Fibroblast of lung (primary cell): ENCODE results near the gene TEC. TPM values are rescaled to one million over a fixed set of nuclear protein-coding genes. Genes with fewer than 3 reads are reported as not detected.

Source experiments
- DNase-seq, 2 donors: peaks; one replicate each; pipeline versions ENCODE4 v3.0.0 to v3.0.0-alpha.2; 2010; ENCODE audit warnings: low read depth in 2 of 2
- H2AFZ ChIP-seq: 2 replicates; pipeline ENCODE4 v1.5.1; 2012; ENCODE audit warnings: low read length, control low read depth, inconsistent platforms
- H3K27ac ChIP-seq: 2 replicates; pipeline ENCODE4 v1.5.1; 2011; ENCODE audit warnings: low read length, control low read depth; ENCODE audit not compliant: insufficient read depth
- H3K27me3 ChIP-seq: 2 replicates; pipeline ENCODE4 v1.5.1; 2011; ENCODE audit warnings: mild to moderate bottlenecking, low read length; ENCODE audit not compliant: control insufficient read depth, insufficient read depth
- H3K36me3 ChIP-seq: 2 replicates; pipeline ENCODE4 v1.5.1; 2011; ENCODE audit warnings: low read length; ENCODE audit not compliant: control insufficient read depth, insufficient read depth
- H3K4me1 ChIP-seq: 2 replicates; pipeline ENCODE4 v1.5.1; 2011; ENCODE audit warnings: low read length; ENCODE audit not compliant: control insufficient read depth, insufficient read depth; ENCODE audit errors: extremely low read depth
- H3K4me2 ChIP-seq: 2 replicates; pipeline ENCODE4 v1.5.1; 2011; ENCODE audit warnings: low read length, control low read depth; ENCODE audit not compliant: insufficient read depth; ENCODE audit errors: extremely low read depth
- H3K4me3 ChIP-seq, 4 experiments: fragments of 200-600 bp in 1 of 4; sonication (generic) in 1 of 4; replicated peaks in 1 of 4; 2 replicates each; pipeline ENCODE4 v1.5.1; 2011 to 2016; ENCODE audit warnings: low read length in 4 of 4, low read depth in 3 of 4, mild to moderate bottlenecking in 3 of 4, control low read depth in 2 of 4, inconsistent platforms in 1 of 4, mixed read lengths in 1 of 4; ENCODE audit not compliant: insufficient read depth in 1 of 4; ENCODE audit errors: control extremely low read depth in 1 of 4
- H3K79me2 ChIP-seq: 2 replicates; pipeline ENCODE4 v1.5.1; 2012; ENCODE audit warnings: mild to moderate bottlenecking, low read length, inconsistent platforms; ENCODE audit not compliant: control insufficient read depth, insufficient read depth
- H3K9ac ChIP-seq: 2 replicates; pipeline ENCODE4 v1.5.1; 2011; ENCODE audit warnings: mild to moderate bottlenecking, low read length, control low read depth; ENCODE audit not compliant: insufficient read depth
- H3K9me3 ChIP-seq: 2 replicates; pipeline ENCODE4 v1.5.1; 2012; ENCODE audit warnings: low read depth, low read length; ENCODE audit not compliant: control insufficient read depth, insufficient read depth
- H4K20me1 ChIP-seq: 2 replicates; pipeline ENCODE4 v1.5.1; 2011; ENCODE audit warnings: low read length; ENCODE audit not compliant: control insufficient read depth, insufficient read depth; ENCODE audit errors: extremely low read depth
- CTCF ChIP-seq, 2 donors: IDR thresholded peaks in 1 of 2; conservative IDR thresholded peaks in 1 of 2; 1 replicate in 1 of 2; 2 replicates in 1 of 2; pipeline ENCODE4 v1.5.1; 2011 to 2012; ENCODE audit warnings: low read length in 2 of 2, control low read depth in 1 of 2, inconsistent platforms in 1 of 2, low read depth in 1 of 2, mild to moderate bottlenecking in 1 of 2
- EZH2 ChIP-seq: IDR thresholded peaks from 2 replicates; pipeline ENCODE4 v1.5.1; 2012; ENCODE audit warnings: low read length, control low read depth, mild to moderate bottlenecking; ENCODE audit errors: missing control alignments
- polyA plus RNA-seq, 2 donors: library from polyadenylated mRNA; depleted of rRNA in 1 of 2; stranded (reverse) in 1 of 2; unstranded in 1 of 2; fragments of >200 nt; gene quantifications; 2 replicates each; pipeline ENCODE4 v1.2.1, GENCODE V29; 2011 to 2012; ENCODE audit warnings: missing spikeins in 1 of 2
- total RNA-seq: library from RNA; depleted of rRNA; stranded (reverse); fragments of >200 nt; gene quantifications from 2 replicates; pipeline ENCODE4 v1.2.1, GENCODE V29; 2014

Gene TEC
- total and polyA plus RNA-seq, 2 donors (not counting 1 experiment from before 2014, with no cell fraction given) = 0.79 to 5.3 TPM

GRCh38 chr4:48215977-48216376, 53.7 kb downstream of the TEC start:
- no peak overlapping the region for H3K27ac ChIP-seq
- H4K20me1 ChIP-seq = no peaks in the 10 kb centered on the region
- TF ChIP-seq CTCF (conservative IDR thresholded peaks at IDR 0.05 in 1 of 2, IDR thresholded peaks at IDR 0.05 in 1 of 2; ENCODE audit: low read depth in 1 of 2, low read length in 2 of 2) (no peak), EZH2 (no peak)
- H3K4me3 ChIP-seq = no peak overlapping the region
- H3K79me2 ChIP-seq = no peaks in the 10 kb centered on the region
- no peak overlapping the region for H2AFZ ChIP-seq
- H3K4me2 ChIP-seq = no peak overlapping the region
- no peaks in the 10 kb centered on the region for H3K27me3 ChIP-seq
- H3K9ac ChIP-seq = no peak overlapping the region
- no peaks in the 10 kb centered on the region for H3K4me1 ChIP-seq
- no peaks in the 10 kb centered on the region for H3K9me3 ChIP-seq
- no peak for DNase-seq
- no peaks in the 10 kb centered on the region for H3K36me3 ChIP-seq

GRCh38 chr4:48212165-48212564, 57.5 kb downstream of the TEC start:
- Histone ChIP-seq H3K4me3 (no peak overlapping the region), H3K4me2 (no peak overlapping the region), H3K27ac (no peak overlapping the region), H3K27me3 (no peaks in the 10 kb centered on the region), H2AFZ (no peak overlapping the region), H4K20me1 (no peaks in the 10 kb centered on the region), H3K4me1 (no peaks in the 10 kb centered on the region), H3K9ac (no peak overlapping the region), H3K9me3 (no peaks in the 10 kb centered on the region), H3K36me3 (no peaks in the 10 kb centered on the region), H3K79me2 (no peaks in the 10 kb centered on the region)
- no peak for DNase-seq
- TF ChIP-seq CTCF (conservative IDR thresholded peaks at IDR 0.05 in 1 of 2, IDR thresholded peaks at IDR 0.05 in 1 of 2; ENCODE audit: low read depth in 1 of 2, low read length in 2 of 2) (no peak), EZH2 (no peak)

GRCh38 chr4:48210966-48211328, 58.7 kb downstream of the TEC start:
- H3K27me3 ChIP-seq = no peaks in the 10 kb centered on the region
- H3K36me3 ChIP-seq = no peaks in the 10 kb centered on the region
- no peaks in the 10 kb centered on the region for H3K79me2 ChIP-seq
- no peak overlapping the region for H2AFZ ChIP-seq
- H3K9me3 ChIP-seq = no peaks in the 10 kb centered on the region
- no peaks in the 10 kb centered on the region for H3K4me1 ChIP-seq
- H3K4me3 ChIP-seq = no peak overlapping the region
- no peak for DNase-seq
- TF ChIP-seq EZH2 (no peak), CTCF (conservative IDR thresholded peaks at IDR 0.05 in 1 of 2, IDR thresholded peaks at IDR 0.05 in 1 of 2; ENCODE audit: low read depth in 1 of 2, low read length in 2 of 2) (no peak)
- H4K20me1 ChIP-seq = no peaks in the 10 kb centered on the region
- no peak overlapping the region for H3K27ac ChIP-seq
- no peak overlapping the region for H3K4me2 ChIP-seq
- H3K9ac ChIP-seq = no peak overlapping the region
